AG08395 (cell line): ENCODE measurements around the gene MRPS26.
"Not testable (repeated sequence)": the region's sequence is repeated elsewhere in the genome, so short reads cannot be mapped to it uniquely, and the experiment has no call there.

Source experiments
- DNase-seq: peaks from one replicate; pipeline ENCODE4 v3.0.0; 2012; ENCODE audit warnings: mixed read lengths, low spot score

Gene MRPS26

GRCh38 chr20:3074812-3075211 is 29.0 kb downstream of the MRPS26 start:
- no peak for DNase-seq

- not testable (repeated sequence) for DNase-seq
Observed at GRCh38 chr20:3075315-3075714, 29.5 kb downstream of the MRPS26 start.

- no peak for DNase-seq
Observed at GRCh38 chr20:3077618-3078134, 31.8 kb downstream of the MRPS26 start.

DNA sequence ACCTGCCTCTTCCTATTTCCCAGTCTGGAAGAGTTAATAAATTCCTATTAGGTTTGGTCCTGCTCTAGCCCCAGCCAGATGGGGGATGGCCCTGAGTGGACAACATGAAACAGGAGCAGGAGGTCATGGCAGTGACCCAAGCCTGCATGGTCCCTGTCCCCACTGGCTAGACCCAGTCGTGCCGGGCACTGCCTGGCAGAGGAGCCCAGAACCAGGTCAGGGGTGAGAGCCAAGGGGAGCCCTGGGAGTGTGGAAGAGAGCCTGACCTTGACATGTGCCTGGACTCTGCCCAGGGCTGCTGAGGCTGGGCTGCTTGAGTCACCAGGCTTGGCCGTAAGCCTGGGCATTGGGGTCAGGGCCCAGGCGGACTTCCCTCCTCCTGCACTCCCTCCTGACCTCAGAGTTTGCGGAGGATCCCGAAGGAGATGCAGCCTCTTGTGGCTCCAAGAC is 35.1 kb downstream of the MRPS26 start:
- DNase-seq: peak; percentile 95

DNA sequence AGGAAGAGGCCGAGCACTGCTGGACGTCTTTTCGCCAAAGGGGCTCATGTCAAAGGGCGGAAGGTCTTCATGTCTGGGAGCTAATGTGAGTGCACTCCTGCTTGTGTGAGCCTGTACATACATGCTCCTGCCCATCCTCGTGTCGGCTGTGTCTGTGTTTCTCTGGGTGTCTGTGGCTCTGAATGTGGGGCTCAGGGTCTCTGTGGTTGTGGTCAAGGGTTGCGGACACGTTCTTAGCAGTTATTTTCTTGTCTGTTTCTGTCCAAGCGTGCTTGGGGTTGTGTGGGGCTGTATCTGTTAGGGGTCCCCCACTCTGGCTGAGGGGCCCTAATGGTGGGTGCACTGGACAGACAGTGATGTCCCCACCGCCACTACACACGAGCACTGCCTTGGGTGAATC is 35.8 kb downstream of the MRPS26 start:
- DNase-seq: no peak

DNA sequence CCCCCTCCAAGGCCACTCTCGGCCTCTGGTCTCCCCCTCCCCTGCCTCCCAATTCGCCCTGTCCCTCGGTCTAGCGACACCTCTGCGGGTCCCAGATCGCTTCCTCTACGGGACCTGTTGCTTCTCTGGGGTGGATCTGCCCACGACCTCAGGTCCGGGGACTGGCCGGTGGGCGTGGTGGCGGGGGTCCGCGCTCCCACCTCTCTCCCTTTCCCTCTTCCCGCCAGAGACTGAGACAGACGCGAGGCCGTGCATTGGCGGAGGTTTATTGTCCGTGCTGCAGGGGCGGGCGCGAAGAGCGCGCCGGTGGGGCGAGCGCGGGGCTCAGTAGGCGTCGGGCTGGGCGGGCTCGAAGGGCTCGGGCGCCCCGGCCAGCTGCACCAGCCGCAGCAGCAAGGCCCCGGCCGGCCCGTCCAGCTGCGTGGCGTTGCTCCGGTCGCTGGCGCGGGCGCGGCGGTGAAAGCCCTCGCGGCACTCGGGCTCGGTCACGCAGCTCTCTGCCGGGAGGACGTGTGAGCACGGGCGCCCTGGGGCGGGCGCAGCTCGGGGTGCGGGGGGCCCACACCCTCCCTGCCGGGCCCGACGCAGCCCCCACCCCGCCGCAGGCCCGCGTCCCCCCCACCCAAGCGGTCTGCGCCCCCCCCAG is 36.6 kb downstream of the MRPS26 start:
- DNase-seq: no peak

DNA sequence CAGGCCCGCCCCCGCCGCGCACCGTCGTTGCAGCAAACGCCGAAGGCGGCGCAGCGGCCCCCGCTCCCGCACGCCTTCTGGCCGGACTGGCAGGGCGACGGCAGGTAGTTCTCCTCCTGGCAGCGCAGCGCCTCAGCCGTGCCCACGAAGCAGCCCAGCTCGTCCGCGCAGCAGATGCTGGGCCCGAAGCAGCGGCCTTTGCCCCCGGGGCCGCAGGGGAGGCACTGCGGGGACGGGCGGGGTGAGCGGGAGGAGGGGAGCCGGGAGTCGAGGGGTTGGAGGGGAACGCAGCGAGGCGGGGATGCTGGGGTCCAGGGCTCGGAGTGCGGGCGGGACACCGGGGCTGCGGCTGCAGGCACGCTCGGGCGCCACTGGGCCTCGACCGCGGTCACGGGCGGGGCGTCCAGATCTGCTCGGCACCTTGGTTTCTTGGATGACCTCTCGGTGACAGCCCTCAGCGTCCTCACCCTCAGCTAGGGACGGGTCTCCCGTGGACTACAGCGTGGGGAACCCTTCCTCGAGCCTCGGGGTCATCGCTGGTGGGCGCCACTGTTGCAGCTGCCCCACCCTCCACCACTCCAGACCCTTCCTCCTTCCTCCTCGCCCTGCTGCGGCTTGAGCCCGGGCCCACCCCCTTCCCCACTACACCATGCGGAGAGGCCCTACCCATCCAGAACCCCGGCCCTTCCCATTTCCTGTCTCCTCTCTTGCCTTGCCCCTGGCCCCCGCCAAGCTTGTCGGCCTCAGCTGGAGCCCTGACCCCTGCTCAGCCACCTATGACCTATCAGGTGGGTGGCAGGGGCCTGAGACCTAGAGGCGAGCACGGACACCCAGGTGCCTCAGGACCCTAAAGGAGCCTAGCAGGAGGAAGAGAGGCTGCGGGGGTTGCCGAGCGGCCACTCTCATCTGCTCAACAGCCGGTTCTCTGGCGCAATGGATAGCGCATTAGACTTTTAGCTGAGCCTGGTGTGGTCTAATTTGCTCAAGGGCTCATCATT is 37.4 kb downstream of the MRPS26 start:
- DNase-seq: no peak

DNA sequence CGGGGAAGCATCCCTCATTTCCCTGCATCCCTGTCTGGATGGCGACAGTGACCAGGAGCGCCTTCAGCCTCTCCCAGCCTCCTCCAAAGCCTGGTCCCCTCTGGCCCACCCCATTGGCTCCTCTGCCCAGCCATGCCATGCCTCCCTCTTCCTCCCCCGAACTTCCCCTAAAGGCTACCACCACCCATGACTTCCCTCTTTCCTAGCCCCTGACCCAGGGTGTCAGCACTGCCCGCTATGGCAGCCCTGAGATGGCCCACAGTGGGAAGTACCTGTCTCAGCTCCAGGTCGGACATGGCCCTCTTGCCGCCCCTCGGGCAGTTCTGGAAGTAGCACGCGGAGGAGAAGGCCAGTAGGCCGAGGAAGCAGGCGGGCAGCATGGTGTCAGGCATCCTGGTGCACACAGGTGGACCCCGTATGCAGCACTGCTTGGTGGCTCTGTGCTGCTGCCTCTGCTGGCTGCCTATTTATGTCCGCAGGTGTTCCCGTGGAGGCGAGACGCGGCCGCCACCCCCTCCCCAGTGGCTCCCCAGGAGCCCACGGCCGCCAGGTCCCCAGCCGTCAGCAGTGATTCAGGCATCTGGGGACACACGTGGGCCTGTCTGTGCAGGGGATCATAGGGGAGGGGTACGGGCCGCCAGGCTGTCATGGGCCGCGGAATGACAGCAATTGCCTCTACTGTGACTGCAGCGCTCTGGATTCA is 38.6 kb downstream of the MRPS26 start, which contains the start of gene AVP:
Gene AVP (minus strand): TSS at position 442 of the 703 bp plus-strand sequence. CDS start 50 bp downstream, at position 392.
- DNase-seq: no peak

DNA sequence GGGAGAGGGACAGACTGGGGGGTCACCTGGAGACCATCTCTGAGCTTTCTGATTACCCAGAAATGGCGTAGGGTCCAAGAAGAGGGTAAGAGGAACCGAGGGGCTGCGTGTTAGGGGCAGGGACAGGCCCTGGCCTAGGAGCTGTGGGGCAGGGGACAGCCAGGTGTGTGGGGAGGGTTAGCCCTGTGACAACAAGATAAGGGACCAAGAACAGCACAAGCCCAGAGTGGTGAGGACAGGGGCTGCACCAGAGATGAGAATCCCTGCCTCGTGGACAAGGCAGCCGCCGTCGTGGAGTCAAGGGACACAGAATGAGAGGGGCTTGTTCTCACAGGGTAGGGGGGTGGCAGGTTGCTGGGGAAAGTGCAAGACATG is 39.1 kb downstream of the MRPS26 start:
- DNase-seq: no peak

DNA sequence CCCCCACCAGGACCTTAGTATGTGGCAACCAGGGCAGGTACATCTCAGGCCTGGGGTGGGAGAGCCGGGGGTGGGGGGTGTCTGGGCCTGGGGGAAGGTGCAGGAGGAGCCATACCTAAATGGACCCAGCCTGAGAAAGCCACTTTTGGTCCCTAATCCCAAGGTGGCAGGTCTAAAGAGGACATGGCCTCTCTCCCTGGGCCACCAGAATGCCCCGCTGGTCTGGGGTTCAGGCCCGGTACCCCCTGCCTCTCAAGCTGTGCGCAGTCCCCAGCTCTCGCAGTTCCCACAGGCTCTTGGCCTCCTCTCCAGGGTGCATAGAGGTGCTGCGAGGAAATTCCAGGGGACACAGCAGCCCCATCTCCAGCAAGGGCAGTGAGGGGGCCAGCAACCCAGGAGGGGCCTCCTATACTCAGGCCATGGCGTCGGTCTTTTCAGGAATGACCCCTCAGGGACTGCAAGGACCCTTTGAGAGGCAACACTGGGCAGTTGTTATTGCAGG is 39.8 kb downstream of the MRPS26 start:
- DNase-seq: no peak

- no peak for DNase-seq
Observed at GRCh38 chr20:3088031-3088430, 42.2 kb downstream of the MRPS26 start.

GRCh38 chr20:3090565-3090964 is 44.7 kb downstream of the MRPS26 start:
- no peak for DNase-seq

GRCh38 chr20:3092611-3093379 is 46.9 kb downstream of the MRPS26 start:
- DNase-seq: no peak

DNA sequence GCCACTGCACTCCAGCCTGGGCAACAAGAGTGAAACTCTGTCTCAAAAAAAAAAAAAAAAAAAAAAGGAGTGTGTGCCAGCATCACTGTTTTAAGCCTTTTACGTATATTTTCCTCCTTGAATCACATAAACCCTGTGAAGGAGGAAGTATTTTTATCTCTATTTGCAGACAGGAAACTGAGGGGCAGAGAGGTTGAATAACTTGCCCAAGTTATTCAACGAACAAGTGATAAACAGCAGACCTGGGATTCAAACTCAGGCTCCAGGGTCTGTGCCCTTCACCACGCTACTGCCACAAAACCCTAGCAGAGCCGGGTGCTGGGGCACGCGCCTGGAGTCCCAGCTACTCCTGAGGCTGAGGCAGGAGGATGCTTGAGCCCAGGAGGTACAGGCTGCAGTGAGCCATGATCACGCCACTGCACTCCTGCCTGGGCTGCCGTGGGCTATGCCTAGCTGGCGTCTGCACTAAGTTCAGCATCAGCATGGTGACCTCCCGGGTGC is 48.1 kb downstream of the MRPS26 start:
- no peak for DNase-seq

DNA sequence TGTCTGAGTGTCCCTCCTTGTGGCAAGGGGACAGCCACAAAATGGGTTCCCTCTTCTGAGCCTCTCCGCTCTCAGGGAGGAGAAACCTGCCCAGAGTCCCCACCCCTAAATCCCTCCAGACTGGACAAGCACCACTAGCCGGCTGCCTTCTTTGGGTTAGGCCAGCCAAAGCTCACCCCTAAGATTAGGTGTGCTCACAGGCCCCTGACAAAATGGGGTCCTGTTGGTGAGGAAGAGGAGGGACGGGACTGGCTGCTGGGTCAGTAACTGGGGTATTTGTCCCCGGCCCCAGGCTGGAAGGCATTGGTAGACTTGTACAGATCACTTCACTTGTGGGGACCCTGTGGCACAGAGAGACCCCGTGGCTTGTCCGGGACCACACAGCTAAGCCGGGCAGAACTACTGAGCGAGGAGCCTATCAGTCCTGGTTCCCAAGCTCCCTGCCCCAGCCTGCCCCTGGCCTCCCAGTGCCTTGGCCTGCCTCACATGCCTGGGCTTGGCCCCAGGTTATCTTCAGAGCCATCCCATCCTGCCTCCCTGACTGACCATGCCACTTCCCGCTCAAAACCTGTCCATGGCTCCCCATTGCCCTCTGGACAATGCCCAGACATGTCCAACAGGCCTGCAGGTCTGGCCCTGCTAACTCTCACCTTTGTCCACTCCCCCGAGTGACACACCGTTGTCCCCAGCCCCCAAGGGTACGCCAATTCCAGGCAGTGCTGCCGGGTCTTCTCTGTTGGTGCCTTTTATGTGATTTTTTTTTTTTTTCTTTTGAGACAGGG is 49.2 kb downstream of the MRPS26 start:
- DNase-seq: no peak
